DOHH2 (cell line): ENCODE results near the gene LRRC56.

Experiments
- CTCF ChIP-seq: fragments of 200-600 bp; sonication (generic); IDR thresholded peaks from one replicate; pipeline ENCODE4 v1.5.1; 2014; ENCODE audit warnings: antibody characterized with exemption, mild to moderate bottlenecking, low read depth, low read length; ENCODE audit not compliant: poor library complexity, severe bottlenecking
- EZH2phosphoT487 ChIP-seq: fragments of 200-600 bp; sonication (generic); IDR thresholded peaks from 2 replicates; pipeline ENCODE4 v1.6.1; 2017; ENCODE audit warnings: borderline replicate concordance, mild to moderate bottlenecking, antibody characterized with exemption, low read length, moderate library complexity, mixed read lengths

DNA sequence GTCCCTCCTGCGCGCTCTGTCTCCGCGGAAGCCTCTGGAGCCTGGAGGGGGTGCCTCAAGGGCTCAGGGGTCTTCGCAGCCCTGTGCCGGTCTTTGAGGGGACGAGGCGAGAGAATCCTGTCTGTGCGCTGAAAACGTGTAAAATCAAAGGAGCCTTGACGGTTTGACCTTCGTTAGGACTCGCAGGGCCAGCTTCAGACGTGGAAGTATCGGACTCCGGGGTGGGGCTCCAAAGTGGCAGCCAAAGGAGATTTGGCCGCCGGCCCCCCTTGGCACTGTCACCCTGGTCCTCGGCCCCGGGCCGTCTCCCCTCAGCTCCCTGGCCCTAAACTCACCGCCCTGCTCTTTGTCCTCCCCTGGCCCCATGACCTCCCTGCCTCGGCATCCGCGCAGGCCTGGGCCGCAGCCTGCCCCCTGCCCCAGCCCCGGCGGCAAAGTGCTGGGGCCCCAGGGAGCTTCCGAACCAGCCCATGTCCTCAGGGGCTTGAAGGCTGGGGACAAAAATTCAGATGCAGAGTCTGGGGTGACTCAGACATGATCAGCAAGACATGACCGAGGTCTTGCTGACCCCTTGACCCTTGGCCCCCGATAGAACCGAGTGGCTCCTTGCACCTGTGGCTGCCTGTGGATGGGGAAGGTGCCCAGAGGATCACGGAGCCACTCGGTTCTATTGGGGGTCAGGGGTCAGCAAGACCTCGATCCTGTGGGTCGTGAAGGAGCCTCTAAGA is 32.0 kb downstream of the LRRC56 start:
- TF ChIP-seq CTCF: no peak
- no peak for TF ChIP-seq EZH2phosphoT487
